Pancreas (tissue), 10 donors: ENCODE results near the gene GRB10. TPM values are rescaled to one million over a fixed set of nuclear protein-coding genes. Genes with fewer than 3 reads are reported as not detected.

Source experiments
- ATAC-seq, 4 donors: fragments of 200-7000 bp; cut with Tn5 transposase; one replicate each; pipeline versions ENCODE4 v1.8.0 to v1.9.1; 2020; ENCODE audit warnings: mild to moderate bottlenecking in 4 of 4, moderate library complexity in 4 of 4
- DNase-seq, 6 donors: peaks; one replicate each; pipeline ENCODE4 v3.0.0-alpha.2; 2020
- FAIRE-seq: peaks from 2 replicates; lab custom pipeline; 2012; peaks lifted over from hg19 to GRCh38; lab: Jason Lieb, UNC
- H3K27ac ChIP-seq, 4 donors: fragments of 200-600 bp; sonication (generic); 1 replicate in 3 of 4; 2 replicates in 1 of 4; pipeline versions ENCODE4 v1.5.0 to v1.8.0; 2020
- H3K27me3 ChIP-seq, 4 donors: fragments of 200-600 bp; one replicate each; pipeline ENCODE4 v1.8.0; 2021
- H3K36me3 ChIP-seq, 3 donors: fragments of 200-600 bp; sonication (generic) in 1 of 3; one replicate each; pipeline versions ENCODE4 v1.5.0 to v1.8.0; 2020 to 2021
- H3K4me1 ChIP-seq, 3 donors: fragments of 200-600 bp; one replicate each; pipeline ENCODE4 v1.8.0; 2021
- H3K4me3 ChIP-seq, 4 donors: fragments of 200-600 bp; sonication (generic) in 2 of 4; one replicate each; pipeline versions ENCODE4 v1.5.0 to v1.8.0; 2020 to 2021
- H3K9me3 ChIP-seq, 4 donors: fragments of 200-600 bp; one replicate each; pipeline ENCODE4 v1.8.0; 2021
- WGBS, 2 donors: extraction: QIAGEN DNeasy Blood & Tissue Kit; methylation state at CpG; one replicate each; pipeline ENCODE4 v1.1.7; 2013; 5-methylcytosine and 5-hydroxymethylcytosine counted together
- intact Hi-C, 3 donors: fragments of 100-400 bp; cut with DNase I; formaldehyde crosslinking; loops; one replicate each; pipeline versions ENCODE4 v1.11.1 to v1.14.2; 2022
- polyA plus RNA-seq, 2 donors: library from polyadenylated mRNA; stranded (reverse); fragments of 200-250 nt; gene quantifications; one replicate each; pipeline ENCODE4 v1.2.3, GENCODE V29; 2013
- total RNA-seq, 6 donors: library from RNA; stranded (reverse); fragmentation: NEBNext Ultra II Directional in 4 of 6; extraction: Animal tissue kit (Norgen Biotek cat#: 25700) in 4 of 6; gene quantifications; one replicate each; pipeline versions ENCODE4 v1.2.1 to v1.2.4, GENCODE V29; 2021 to 2023
- TF ChIP-seq, protein P1 (sequence below), 4 donors: fragments of 200-600 bp; sonication (generic) in 3 of 4; IDR thresholded peaks; one replicate each; pipeline versions ENCODE4 v1.5.0 to v1.8.0; 2021; ENCODE audit warnings: antibody characterized with exemption in 4 of 4
- donor health status: healthy with polysubstance abuse.
- donor health status: DM: no; HTN: no; CAD: no; lungs with moderate emphysema.
- donor health status: DM: no; HTN: no; CAD: no.
- donor health status: control.
- donor health status: control.
- donor health status: Bipolar disorder and iron deficiency.
- donor health status: DM: yes; HTN: yes; CAD: no.
- donor health status: DM: no; HTN: no; CAD: no.
- donor health status: DM: no; HTN: no; CAD: no.
- donor health status: DM: yes; HTN: yes; CAD: no.

GRB10 gene
- total and polyA plus RNA-seq, 8 donors = 69.9 to 199 (median 133) TPM

DNA sequence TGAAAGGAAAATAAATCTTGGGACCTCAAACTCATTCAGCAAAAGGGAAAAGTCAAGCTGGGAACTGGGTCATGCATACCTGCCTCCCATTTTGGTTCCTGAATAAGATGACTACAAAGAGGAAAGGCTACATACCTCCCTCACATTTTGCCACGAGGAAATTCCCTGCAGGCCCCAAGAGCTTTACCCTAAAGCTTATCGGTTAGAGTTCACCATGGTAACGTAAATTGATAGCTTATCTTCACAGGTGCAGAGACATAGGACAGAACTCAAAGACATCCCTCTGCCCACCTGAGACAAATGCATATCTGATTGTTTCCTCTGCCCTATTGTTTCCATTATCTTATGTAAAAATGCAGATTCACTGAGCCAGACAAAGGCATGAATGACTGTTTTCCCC lies 31.5 kb upstream of the GRB10 start:
- Histone ChIP-seq H3K9me3 (no peaks in the 10 kb centered on the region), H3K27me3 (no peaks in the 10 kb centered on the region), H3K27ac (no peak overlapping the region), H3K36me3 (no peaks in the 10 kb centered on the region), H3K4me1 (peaks cover 0 to 20% (median 0%) of the 10 kb centered on the region in 3 donors), H3K4me3 (no peak overlapping the region)
- 49 to 55% methylated on average over 3 of the region's 3 CpGs for WGBS, 2 donors
- ATAC-seq (no peak), FAIRE-seq (no peak), DNase-seq (no peak)
- TF ChIP-seq, protein P1, sequence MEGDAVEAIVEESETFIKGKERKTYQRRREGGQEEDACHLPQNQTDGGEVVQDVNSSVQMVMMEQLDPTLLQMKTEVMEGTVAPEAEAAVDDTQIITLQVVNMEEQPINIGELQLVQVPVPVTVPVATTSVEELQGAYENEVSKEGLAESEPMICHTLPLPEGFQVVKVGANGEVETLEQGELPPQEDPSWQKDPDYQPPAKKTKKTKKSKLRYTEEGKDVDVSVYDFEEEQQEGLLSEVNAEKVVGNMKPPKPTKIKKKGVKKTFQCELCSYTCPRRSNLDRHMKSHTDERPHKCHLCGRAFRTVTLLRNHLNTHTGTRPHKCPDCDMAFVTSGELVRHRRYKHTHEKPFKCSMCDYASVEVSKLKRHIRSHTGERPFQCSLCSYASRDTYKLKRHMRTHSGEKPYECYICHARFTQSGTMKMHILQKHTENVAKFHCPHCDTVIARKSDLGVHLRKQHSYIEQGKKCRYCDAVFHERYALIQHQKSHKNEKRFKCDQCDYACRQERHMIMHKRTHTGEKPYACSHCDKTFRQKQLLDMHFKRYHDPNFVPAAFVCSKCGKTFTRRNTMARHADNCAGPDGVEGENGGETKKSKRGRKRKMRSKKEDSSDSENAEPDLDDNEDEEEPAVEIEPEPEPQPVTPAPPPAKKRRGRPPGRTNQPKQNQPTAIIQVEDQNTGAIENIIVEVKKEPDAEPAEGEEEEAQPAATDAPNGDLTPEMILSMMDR (IDR thresholded peaks at IDR 0.05) = no peak
- intact Hi-C loops = no loop called here

DNA sequence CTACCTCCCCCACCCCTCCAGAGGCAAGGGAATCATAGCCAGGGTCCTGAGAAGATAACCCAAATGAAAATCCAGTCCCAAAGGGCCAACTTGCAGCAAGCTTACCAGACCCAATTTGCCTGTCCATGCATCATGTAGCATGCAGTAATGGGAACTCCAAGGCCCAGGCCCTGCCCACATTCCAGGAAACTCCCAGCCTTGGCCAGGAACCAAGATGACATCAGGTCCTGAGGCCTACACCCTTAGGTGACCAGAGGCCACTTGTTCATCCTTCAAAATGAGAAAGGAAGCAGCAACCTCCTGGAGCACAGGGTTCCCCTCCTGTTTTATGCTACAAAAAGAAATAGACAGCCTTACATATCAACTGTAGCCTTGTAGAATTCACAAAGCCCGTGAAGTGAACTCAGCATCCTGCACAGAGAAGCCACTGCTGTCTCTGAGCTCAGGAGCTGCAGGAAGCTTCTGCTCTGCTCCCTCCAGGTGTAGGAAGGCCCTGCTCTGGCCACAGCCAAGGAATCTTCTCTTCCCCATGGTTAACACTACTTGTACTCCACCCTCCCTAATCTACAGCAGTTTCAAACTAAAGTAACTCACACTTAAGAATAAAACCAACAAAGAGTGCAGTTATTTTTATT lies 30.3 kb upstream of the GRB10 start:
- no peaks in the 10 kb centered on the region for H3K36me3 ChIP-seq
- H3K9me3 ChIP-seq = no peaks in the 10 kb centered on the region
- H3K4me3 ChIP-seq = no peak overlapping the region
- intact Hi-C loops = no loop called here
- FAIRE-seq (no peak), ATAC-seq (peak; percentile 96 to 98 (median 98)), DNase-seq (peak; percentile 83 to 90 (median 87))
- TF ChIP-seq, protein P1 (IDR thresholded peaks at IDR 0.05) = no peak
- H3K27me3 ChIP-seq = no peaks in the 10 kb centered on the region
- 74 to 82% methylated on average over 1 of the region's 1 CpG for WGBS, 2 donors
- H3K4me1 ChIP-seq = peaks cover 0 to 20% (median 0%) of the 10 kb centered on the region in 3 donors
- no peak overlapping the region for H3K27ac ChIP-seq

DNA sequence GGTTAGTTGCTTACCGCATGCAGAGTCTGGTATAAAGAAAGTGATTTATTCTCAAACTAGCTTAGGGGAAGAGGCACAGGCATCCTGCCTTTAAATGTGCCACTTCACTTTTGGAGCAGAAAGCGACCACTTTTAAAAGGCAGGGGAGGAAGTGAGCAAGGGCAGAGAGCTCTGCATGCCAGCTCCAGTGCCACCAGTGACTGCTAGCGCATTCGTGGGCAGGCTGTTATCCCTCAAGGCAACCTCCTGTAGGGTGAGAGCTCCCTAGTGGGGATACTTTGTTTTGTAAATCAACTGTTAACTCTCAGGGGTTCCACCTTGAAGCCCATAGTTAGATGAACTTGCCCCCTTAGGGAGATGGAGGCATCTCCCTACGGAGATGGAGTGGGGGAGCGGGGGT lies 29.4 kb upstream of the GRB10 start:
- TF ChIP-seq, protein P1 (IDR thresholded peaks at IDR 0.05) = no peak
- ATAC-seq (no peak), FAIRE-seq (no peak), DNase-seq (no peak)
- WGBS, 2 donors = 70 to 72% methylated on average over 6 of the region's 6 CpGs
- no peak overlapping the region for H3K27ac ChIP-seq
- peaks cover 0 to 20% (median 0%) of the 10 kb centered on the region in 3 donors for H3K4me1 ChIP-seq
- H3K27me3 ChIP-seq = no peaks in the 10 kb centered on the region
- H3K4me3 ChIP-seq = no peak overlapping the region
- intact Hi-C loops = no loop called here
- H3K9me3 ChIP-seq = no peaks in the 10 kb centered on the region
- H3K36me3 ChIP-seq = no peaks in the 10 kb centered on the region

DNA sequence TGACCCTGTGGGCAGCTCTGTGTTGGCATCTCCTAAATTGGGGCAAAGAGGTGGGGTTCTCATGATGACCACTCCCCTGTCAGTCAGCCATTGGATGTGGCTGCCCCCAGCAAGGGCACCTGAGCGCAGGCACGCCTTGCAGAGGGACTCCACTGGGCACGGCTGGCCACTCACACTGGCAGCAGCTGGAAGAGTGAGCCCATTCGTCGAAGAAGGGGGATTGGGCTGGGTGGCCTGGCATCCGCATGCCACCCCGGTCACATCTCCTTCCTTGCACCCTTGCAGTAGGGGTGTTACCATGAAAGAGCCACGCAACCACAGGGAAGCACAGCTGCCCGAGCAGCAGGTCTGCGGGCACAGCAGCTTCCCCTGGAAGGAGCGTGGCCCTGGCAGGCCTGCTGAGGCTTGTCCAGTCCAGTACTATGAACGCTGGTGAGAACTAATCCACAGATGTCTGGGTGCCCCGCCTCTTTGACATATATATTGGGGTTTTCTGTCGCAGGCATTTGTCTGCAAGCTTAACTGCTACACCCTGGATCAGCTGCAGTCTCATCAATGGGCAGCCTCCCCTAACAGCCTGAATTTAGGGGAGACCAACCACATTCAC lies 25.7 kb upstream of the GRB10 start:
- ATAC-seq (no peak), DNase-seq (no peak), FAIRE-seq (no peak)
- TF ChIP-seq, protein P1 (IDR thresholded peaks at IDR 0.05) = no peak
- Histone ChIP-seq H3K27ac (no peak overlapping the region), H3K27me3 (no peaks in the 10 kb centered on the region), H3K4me1 (peaks cover 0 to 20% (median 0%) of the 10 kb centered on the region in 3 donors), H3K4me3 (no peak overlapping the region), H3K9me3 (no peaks in the 10 kb centered on the region), H3K36me3 (no peaks in the 10 kb centered on the region)
- 83 to 85% methylated on average over 14 of the region's 14 CpGs for WGBS, 2 donors
- intact Hi-C loops = loop anchor here in 1 of 3 donors (10.0 kb wide), 1 partner anchor 136 kb away; no protein-coding TSS in a partner anchor
